ENCODE measurements around the gene CAPZA3. TPM values are rescaled to one million over a fixed set of nuclear protein-coding genes. Genes with fewer than 3 reads are reported as not detected.

The CAPZA3 gene
- total RNA-seq, 6 experiments from 2014 or later: 0.24 to 1.2 (median 0.26) TPM; not detected in 3

DNA sequence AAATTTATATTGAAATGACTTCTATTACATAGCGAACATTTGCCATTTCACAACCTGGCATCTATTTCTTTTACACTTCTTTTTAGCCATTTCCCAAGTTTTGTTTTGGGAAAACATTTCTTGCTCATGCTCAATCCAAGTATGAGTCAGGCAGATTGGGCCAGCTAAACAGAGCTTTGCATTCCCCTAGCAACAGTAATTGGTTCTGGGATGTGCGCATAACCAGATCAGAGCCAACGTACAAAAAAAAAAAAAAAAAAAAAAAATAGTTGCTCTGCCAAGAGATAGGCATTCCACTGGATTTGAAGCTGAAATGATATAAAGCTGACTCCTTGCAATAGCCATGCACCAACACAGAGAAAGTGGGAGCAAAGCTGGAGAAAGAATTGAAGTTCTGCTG, 37.6 kb upstream of the CAPZA3 start:
- H3K27ac ChIP-seq: no peak overlapping the region
- DNase-seq (no peak), ATAC-seq (peak in 1 of 4 donors; percentile 16)
- WGBS (ENCODE audit: insufficient coverage, low coverage, low lambda C conversion rate, missing lambda C conversion rate): 63% methylated on average over 3 of the region's 3 CpGs
- intact Hi-C loops (cut with DNase I): no loop called here
- no peak for TF ChIP-seq POLR2A (IDR thresholded peaks at IDR 0.05)
- TF ChIP-seq, protein P1, sequence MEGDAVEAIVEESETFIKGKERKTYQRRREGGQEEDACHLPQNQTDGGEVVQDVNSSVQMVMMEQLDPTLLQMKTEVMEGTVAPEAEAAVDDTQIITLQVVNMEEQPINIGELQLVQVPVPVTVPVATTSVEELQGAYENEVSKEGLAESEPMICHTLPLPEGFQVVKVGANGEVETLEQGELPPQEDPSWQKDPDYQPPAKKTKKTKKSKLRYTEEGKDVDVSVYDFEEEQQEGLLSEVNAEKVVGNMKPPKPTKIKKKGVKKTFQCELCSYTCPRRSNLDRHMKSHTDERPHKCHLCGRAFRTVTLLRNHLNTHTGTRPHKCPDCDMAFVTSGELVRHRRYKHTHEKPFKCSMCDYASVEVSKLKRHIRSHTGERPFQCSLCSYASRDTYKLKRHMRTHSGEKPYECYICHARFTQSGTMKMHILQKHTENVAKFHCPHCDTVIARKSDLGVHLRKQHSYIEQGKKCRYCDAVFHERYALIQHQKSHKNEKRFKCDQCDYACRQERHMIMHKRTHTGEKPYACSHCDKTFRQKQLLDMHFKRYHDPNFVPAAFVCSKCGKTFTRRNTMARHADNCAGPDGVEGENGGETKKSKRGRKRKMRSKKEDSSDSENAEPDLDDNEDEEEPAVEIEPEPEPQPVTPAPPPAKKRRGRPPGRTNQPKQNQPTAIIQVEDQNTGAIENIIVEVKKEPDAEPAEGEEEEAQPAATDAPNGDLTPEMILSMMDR (IDR thresholded peaks at IDR 0.05): no peak
- H3K9me3 ChIP-seq: no peaks in the 10 kb centered on the region
- H3K27me3 ChIP-seq: no peaks in the 10 kb centered on the region
- H3K4me1 ChIP-seq: no peaks in the 10 kb centered on the region
- no peaks in the 10 kb centered on the region for H3K36me3 ChIP-seq
- no peak overlapping the region for H3K4me3 ChIP-seq

DNA sequence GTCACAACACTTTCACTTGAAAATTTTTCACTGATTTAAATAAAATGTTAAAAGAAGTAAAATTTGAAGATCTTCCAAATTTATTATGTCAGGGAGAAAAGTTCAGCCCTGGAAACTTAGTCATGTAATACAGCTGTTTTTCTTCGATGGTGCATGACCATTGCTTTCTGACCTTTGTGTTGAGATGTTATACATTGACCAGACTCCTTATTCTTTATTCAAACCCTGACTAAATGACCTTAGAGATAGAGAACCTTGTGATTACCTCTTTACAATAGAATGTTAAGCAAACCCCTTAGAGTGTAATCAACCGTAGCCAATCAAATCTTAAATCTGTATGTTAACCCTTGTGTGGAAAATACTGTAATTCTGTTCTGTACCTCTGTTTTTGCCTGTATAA, 34.6 kb upstream of the CAPZA3 start:
- H3K27ac ChIP-seq: no peak overlapping the region
- no peak for ATAC-seq
- no peak overlapping the region for H3K4me3 ChIP-seq

GRCh38 chr12:18703911-18704310, 34.0 kb upstream of the CAPZA3 start:
- no peaks in the 10 kb centered on the region for H3K36me3 ChIP-seq
- WGBS (ENCODE audit: insufficient coverage, low coverage, low lambda C conversion rate, missing lambda C conversion rate): 70% methylated on average over 2 of the region's 2 CpGs
- H3K4me3 ChIP-seq: no peak overlapping the region
- no peak for ATAC-seq
- no peaks in the 10 kb centered on the region for H3K9me3 ChIP-seq
- intact Hi-C loops (cut with DNase I): no loop called here
- no peak for DNase-seq
- no peaks in the 10 kb centered on the region for H3K4me1 ChIP-seq
- no peak overlapping the region for H3K27ac ChIP-seq
- TF ChIP-seq, protein P1 (IDR thresholded peaks at IDR 0.05): no peak
- TF ChIP-seq POLR2A (IDR thresholded peaks at IDR 0.05): no peak
- H3K27me3 ChIP-seq: no peaks in the 10 kb centered on the region

More for the DNA sequence above, 34.6 kb upstream of the CAPZA3 start:
- H3K36me3 ChIP-seq: no peaks in the 10 kb centered on the region
- no peaks in the 10 kb centered on the region for H3K27me3 ChIP-seq
- DNase-seq: no peak
- H3K9me3 ChIP-seq: no peaks in the 10 kb centered on the region
- WGBS (ENCODE audit: insufficient coverage, low coverage, low lambda C conversion rate, missing lambda C conversion rate): 29% methylated on average over 2 of the region's 2 CpGs
- TF ChIP-seq POLR2A (IDR thresholded peaks at IDR 0.05): no peak
- intact Hi-C loops (cut with DNase I): no loop called here
- no peaks in the 10 kb centered on the region for H3K4me1 ChIP-seq

- Histone ChIP-seq H3K36me3 (no peaks in the 10 kb centered on the region), H3K9me3 (no peaks in the 10 kb centered on the region), H3K4me3 (no peak overlapping the region), H3K27ac (no peak overlapping the region), H3K4me1 (no peaks in the 10 kb centered on the region), H3K27me3 (no peaks in the 10 kb centered on the region)
- no peak for ATAC-seq
- peak in 1 of 3 donors; percentile 44 for DNase-seq
- intact Hi-C loops (cut with DNase I): no loop called here
- WGBS (ENCODE audit: insufficient coverage, low coverage, low lambda C conversion rate, missing lambda C conversion rate): 100% methylated on average over 1 of the region's 1 CpG
- TF ChIP-seq, protein P1 (IDR thresholded peaks at IDR 0.05): no peak
- TF ChIP-seq POLR2A (IDR thresholded peaks at IDR 0.05): no peak
Measured at GRCh38 chr12:18706798-18707197, 31.1 kb upstream of the CAPZA3 start.

- Histone ChIP-seq H3K4me1 (no peaks in the 10 kb centered on the region), H3K4me3 (no peak overlapping the region), H3K27me3 (no peaks in the 10 kb centered on the region), H3K36me3 (no peaks in the 10 kb centered on the region), H3K9me3 (no peaks in the 10 kb centered on the region), H3K27ac (no peak overlapping the region)
- TF ChIP-seq POLR2A (IDR thresholded peaks at IDR 0.05): no peak
- TF ChIP-seq, protein P1 (IDR thresholded peaks at IDR 0.05): no peak
- DNase-seq (no peak), ATAC-seq (no peak)
- WGBS (ENCODE audit: insufficient coverage, low coverage, low lambda C conversion rate, missing lambda C conversion rate): 85% methylated on average over 1 of the region's 1 CpG
- intact Hi-C loops (cut with DNase I): no loop called here
Measured at GRCh38 chr12:18716236-18716635, 21.7 kb upstream of the CAPZA3 start.
